ENCODE data around the gene MYT1.
"Not testable (repeated sequence)": the region's sequence is repeated elsewhere in the genome, so short reads cannot be mapped to it uniquely, and the experiment has no call there.

MYT1 gene

DNA sequence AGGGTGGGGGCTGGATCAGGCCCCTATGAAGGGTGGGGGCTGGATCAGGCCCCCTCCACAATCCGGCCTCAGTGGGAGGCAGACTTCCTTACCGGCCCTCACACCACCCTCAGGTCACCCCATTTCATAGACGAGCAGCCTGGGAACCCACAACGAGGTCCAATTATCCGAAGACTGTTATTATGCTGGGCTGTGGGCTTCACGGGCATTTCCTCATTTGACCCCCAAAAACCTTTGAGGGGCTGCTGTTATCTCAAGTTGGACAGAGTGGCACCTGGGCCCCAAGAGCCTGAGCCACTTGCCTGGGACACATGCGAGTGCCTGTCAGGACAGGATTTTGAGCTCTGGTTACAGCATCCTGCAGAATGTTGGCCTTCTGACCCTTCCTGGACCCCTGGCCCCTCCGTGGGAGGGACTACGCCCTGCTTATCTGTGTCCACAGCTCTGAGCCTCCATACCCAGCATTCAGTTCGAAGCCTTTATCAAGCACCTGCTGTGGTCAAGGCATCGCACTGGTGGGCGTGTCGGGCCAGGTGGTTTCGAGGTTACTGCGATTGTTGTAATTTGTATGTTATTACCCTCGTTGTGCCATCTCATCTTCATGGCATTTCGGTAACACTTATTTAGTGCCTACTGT, 56.8 kb downstream of the MYT1 start:
- DNase-seq = no peak

DNA sequence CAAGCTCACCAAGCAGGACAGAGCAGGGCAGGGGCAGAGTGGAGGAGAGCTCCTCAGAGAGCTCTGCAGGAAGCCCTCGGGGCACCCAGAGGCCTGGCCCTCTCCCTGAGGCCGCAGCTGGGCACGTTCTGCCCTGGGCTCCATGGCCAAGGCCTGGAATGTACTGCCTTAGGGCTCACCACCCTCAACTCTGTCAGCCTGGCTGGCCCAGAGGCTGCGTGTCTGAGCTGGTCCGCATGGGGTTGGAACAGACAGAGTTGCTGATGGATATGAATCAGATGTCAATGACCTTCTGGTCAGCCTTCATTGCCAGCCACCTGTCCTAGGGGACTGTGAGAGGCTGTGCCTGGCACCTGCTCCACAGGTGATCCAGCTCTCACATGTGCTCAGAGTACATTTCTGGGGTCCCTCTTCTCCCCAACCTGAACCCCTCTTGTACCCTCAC, 58.1 kb downstream of the MYT1 start:
- no peak for DNase-seq

DNA sequence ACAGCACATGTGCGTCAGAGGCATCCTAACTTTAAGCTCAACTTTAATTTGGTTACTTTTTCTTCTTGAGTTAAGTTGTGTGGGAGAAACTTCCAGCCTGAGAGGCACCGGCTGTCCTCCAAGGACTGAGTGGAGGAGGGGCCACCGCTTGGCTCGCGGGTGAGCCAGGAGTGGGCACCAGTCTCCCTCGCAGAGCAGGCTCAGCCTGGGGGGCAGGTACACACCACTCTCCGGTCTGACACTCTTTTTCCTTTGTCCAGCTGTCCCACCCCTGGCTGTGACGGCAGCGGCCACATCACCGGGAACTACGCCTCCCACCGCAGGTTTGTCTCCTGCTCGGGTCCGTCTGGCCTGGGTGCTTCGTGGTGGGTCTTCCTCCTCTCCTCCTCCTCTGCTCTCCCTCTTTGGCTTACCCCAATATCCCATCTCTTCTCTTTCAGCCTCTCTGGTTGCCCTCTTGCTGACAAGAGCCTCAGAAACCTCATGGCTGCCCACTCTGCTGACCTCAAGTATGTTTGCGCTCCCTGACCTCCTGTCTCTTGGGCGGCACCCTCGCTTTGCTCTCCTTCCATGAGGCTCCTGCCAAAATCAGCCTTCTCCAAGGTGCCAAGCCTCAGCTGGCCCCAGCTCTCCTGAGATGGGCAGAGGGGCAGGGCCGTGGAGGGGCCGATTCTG, 58.7 kb downstream of the MYT1 start:
- no peak for DNase-seq

DNA sequence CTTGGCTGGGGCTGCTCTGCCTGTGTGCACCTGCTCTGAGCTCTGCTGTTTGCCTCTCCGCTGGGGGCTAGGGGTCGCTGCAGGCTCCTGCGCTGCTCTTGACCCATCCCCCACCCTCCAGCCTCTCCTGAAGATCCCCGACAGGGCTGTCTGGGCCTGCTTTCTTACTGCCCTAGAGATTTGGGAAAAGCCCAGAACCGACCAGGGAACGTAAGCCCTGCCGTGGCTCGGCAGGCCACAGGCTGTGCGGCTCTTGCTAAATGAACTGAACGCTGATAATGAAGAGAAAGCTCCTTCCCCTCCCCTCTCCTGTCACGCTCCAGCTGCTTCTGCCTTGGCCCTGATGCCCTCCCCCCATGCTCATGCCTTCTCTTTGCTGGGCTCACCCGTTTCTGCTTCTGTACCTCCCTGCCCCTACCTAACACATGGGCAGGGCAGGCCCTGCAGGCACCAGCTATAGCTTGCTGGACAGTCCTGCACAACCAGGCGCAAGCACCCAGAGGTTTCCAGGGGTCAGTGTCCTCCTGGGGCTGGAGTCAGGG, 59.3 kb downstream of the MYT1 start:
- DNase-seq = peak; percentile 25

DNA sequence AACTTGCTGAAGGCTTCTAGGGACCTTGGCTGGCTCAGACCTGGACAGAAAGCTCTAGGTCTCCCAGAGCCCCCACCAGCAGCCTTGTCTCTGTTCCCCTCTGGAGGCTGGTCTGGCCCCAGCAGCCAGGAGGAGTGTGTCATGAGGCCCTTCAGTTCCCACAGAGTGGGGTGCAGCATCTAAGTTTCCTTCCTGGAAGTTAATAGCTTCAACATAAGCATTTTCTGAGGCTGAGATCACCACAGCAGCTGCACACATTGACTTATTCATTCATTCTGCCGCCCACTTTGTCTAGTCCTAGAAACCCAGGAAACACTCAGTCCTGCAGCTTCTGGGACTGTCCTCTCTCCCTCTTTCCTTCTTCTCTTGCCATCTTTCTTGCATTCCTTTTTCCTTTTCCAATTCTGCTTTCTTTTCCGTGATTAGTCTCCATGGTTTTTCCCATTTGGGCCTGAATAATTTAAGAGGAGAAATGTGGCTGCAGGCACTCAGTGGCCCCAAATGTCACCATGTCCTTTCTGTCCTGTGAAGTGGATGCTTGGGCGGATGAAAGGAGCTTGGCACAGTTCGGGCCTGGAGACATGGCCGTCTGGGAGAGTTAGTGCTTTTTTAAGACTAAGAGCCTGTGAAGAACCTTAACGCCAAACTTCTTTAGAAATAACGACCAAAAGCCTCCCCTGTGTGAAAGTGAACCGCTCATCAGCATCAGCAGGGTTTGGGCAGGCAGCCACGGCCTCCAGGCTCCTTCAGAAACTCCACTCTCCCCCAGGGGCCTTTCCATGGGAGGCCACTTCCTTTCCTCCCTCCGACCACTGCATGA, 60.3 kb downstream of the MYT1 start:
- DNase-seq = no peak

DNA sequence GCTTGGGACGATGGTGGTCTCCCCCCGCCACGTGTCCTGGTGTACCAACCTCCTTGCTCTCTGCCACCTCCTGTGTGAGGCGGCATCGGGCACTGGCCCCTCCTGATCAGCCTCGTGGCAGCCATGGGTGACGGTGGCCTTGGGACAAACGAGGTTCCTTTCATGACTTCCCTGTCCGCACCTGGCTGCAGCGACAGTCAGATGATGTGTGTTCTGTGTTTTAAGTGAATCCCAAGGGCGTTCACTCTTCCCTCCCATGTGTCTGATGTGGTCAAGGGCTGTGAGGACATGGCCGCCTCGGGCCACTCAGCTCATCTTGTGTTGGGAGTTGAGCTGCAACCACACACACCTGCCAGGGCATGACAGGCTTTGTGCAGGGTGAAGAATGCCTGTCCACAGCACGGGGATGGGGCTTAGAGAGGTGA, 60.9 kb downstream of the MYT1 start:
- DNase-seq = no peak

DNA sequence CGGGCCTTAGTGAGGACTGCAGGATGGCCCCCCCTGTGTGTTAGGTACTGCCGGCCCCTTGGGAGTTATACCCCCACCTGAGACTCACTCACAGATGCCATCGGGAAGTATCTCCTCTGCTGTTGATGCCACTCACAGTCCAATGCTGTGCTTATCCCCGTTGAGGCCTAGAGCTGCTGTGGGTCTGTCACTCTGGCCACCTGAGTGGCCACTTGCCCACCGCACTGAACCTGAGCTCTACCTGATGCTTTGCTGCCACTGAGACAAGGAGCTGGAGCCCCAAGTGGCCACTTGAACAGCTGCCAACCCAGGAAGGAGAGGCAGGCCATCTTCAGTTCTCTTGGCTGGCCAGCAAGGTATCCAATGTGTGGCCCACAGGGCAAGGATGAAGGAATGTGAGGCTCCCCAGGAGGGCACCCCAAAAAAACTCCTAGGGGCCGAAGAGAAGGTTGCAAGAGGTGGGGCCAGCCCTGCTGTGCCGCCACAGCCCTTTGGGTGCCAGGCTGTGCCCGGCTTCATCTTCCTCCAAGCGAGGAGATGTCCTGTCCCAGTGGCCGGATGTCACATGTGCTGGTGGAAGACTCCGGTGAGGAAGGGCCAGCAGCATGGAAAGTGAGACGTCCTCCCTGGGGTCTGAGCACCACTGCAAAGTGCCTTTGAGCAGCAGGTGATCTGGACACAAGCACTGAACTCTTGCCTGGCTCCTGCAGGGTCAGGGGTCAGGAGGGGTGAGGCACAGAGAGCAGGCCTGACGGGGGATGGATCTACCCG, 61.8 kb downstream of the MYT1 start:
- no peak for DNase-seq

DNA sequence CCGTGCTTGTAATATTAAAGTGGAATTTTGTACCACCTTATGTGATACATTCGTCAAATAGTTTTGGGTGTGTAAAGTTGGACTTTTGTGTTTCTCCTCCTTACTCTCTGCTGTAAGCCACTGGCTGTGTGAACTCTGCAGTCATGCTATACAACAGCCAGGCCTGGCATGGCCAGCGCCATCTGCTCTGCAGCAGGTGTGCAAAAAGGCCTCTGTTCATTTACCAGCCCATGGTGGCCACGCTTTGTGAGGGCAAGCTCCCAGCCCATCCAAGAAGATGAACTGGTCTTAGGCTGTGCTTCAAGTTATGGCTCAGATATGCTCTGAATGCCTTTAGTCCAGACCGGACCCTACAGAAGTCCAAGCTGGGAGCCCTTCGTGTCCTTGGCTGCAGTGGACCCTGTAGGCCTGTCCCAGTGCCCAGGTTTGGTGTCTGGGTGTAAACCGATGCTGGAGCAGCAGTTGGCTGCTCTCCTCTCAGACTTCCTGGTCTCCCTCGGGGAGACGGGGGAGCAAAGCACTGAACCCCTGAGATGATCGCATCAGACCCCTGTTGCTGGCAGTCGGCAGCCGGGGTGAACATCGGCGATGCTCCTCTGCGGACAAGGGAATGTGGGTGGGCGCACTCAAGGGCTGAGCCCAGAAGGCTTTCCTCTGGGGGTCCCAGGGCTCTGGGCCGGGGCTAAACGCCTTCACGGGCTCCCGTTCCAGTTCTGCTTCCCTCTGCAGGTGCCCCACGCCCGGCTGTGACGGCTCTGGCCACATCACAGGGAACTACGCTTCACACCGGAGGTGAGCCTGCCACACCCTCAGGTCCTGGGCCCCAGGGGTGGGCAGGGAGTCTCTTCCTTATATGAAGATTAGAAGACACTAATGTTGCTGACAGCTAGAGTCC, 62.7 kb downstream of the MYT1 start:
- DNase-seq = no peak

DNA sequence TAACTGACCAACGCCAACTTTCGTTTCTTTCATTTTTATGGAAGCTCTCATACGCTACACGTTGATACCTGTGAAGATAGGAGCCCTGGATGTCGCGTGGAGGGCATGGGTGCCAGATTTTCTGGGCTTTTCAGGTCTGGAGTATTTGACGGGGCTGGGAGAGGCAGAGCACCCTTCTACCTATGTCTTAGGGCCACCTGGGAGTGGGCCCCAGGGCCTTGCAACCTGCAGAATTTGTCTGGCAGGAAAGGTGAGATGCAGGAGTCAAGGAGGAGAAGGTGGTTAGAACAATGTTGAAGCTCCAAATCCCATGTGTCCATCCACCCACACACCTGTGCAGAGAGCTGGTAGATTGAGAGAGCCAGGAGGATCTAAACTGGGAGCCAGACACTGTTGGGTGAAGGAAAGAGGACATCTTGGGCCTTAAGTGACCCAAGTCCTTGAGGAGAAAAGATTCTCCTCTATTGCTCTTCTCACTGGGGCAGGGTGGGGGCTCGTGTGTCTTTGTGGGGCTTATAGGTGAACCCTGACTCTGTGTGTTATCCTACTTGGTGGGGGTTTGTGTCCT, 63.9 kb downstream of the MYT1 start:
- no peak for DNase-seq

DNA sequence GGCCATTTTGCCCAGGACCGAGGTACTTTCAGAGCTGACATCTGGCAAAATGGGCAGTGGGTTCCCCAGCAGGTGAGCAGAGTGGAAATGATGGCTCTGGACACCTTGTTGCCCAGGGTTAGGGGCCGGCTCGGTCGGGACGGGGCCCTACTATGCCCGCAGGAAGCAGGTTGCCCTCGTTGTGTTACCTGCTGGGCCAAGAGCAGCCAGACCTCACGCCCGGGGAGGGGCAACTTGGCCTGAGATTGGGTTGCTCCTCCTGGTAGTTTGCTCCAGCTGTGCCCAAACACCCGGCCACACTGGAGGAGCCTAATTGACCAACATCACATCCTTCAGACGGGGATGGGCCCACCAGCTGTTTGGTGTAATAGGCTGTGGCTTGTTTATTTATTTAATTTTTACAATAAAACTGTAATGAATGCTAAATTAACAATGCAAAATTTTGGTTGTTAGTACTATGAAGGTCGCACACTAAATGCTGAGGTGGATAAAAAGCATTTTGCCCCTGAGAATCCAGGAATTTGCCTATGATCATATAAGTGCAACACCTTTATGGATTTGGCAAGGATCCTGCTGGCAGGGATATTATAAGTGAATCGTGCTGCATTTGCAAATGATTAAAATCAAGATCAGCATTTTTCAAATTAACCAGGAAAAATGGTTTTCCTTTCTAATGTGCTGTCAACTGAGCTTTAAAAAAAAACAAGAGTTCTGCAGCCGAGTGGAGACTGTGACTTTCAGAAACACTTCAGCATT, 64.7 kb downstream of the MYT1 start:
- DNase-seq = no peak

DNA sequence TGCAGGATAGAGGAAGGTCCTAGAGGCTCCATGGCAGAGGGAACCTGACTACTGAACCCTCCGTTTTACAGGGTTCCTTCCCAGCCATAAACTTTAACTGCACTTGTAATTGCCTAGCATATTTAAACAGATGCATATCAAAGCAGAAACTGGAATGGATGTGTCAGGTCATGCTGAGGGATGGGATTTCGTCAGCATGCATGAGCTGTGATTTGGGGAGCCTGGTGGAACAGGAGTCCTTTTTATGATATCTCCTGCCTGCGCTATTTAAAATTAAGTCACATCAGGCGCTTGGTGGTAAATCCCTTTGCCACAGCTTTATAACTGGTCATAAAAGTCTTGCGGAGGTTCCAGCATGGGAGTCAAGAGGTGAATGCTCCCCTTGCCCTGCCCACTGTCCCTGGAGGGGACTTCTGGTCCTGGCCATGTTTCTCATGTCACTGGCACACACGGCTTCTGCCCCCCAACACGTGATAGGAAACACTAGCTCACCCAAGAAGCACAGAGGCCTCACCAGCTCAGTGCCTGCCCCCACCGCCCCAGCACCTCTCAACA, 65.3 kb downstream of the MYT1 start:
- DNase-seq = no peak

DNA sequence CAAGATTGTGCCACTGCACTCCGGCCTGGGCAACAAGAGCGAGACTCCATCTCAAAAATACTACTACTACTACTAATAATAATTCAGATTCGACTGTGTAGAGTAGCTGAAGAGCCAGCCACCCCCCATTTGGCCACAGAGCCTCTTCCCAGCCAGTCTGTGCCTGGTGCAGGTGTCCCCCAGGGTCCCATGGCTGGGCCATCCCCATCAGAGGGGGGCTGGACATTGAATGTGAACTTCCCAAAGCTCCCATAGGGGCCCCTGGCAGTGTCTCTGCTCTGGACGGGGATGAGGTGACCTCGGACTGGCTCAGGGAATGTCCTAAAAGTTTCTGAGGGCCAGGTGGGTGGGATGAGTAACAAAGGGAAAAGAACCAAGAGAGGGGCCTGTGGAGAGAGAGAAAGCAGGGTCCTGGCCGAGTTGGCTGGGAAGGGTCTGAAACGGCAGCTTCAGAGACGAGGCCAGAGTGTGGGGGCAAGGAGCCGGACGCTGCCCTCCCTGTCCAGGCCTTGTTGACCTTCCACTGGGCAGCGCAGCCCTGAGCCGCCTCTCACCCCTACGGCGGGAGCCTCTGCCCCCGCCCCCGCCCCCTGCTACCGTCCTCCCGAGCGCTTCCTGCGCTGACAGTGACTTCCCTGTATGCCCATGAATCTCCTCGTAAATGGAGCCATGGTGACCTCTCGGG, 66.4 kb downstream of the MYT1 start:
- no peak for DNase-seq

DNA sequence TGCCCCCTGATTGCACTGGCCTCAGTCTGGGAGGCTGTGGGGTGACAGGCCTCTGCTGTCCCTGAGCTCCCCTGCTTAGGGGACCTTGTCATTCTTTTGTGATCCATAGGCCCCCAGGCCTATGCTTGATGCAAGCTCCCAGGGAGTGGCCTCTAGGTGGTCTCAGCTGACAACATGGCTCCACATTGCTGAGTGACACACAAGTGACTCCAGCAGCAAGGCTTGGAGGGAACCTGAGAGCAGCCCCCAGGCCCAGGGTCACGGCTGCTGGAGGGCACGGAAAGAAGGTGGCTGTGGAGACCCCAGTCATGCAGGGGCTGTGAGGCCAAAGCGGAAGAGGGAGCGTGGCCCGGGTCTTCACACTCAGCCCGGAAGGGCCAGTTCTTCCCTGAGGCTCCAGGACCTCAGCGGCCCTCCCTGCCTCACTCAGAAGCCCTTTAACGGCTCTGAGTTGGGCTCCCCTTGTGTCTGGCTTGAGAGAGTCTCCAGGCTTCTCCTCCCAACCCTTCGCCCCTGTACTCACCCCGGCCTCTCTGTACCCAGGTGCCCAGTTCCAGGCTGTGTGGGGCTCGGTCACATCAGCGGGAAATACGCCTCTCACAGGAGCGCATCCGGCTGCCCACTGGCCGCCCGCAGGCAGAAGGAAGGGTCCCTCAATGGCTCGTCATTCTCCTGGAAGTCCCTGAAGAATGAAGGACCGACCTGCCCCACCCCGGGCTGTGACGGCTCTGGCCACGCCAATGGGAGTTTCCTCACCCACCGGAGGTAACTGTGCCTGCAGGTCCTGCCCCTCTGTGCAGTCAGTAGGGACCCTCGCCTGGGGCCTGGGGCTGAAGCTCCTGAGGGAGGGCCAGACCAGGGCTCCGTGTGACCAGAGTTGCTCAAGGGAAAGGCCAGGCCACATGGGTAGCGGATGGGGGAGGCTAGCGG, 67.6 kb downstream of the MYT1 start:
- no peak for DNase-seq

DNA sequence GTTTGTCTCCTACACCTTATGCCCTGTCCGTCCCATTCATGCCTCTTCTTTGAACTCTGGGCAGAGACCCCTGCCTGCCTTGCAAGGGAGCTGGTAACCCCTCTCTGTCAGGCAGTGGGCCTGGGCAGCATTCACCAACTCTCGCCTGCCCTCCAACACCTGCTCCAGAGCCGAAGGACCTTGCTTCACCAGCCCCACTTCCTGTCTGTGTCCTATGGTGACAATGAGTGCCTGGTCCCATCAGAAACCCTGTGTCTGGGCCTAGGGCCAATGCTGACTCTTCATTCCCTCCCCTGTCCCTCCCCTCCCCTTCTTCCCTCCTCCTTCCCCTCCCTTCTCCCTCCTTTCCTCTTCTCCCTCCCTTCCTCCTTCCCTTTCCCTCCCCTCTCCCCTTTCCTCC, 68.5 kb downstream of the MYT1 start:
- peak; percentile 32 for DNase-seq

DNA sequence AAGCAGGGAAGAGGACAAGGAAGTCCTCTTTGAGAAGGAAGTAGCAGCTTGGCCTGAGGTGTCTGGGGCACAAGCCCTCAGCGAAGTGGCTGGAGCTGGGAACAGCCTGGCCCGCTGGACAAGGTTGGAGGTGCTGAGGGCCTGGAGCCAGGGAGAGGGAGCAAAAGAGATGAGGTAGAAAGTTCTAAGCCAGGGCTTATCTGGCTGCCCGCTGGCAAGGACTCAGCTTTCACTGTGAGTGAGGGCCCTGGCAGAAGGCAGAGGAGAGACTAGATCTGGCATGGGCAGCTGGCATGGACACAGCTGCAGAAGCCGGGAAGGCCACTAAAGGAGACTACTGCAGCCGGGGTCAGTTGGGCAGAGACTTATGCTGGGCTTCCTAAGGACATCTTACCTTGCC, 69.5 kb downstream of the MYT1 start:
- DNase-seq = no peak

DNA sequence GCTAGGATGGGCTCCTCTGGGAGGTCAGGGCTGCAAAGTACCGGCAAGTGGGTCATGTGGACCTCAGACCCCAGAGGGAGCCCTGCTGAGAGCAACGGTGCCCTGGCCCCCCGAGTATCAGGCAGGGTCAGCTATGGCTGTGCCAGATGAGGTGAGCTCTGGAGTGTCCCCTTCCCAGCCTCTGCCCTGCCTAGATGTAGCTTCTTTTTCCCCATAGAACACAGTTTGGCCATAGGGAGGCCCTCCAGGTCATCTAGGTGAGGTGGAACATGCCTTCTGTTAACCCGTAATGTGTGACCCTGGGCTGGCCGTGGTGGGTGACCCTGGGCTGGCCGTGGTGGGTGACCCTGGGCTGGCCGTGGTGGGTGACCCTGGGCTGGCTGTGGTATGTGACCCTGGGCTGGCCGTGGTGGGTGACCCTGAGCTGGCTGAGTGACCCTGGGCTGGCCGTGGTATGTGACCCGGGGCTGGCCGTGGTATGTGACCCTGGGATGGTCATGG, 70.1 kb downstream of the MYT1 start:
- DNase-seq = no peak

DNA sequence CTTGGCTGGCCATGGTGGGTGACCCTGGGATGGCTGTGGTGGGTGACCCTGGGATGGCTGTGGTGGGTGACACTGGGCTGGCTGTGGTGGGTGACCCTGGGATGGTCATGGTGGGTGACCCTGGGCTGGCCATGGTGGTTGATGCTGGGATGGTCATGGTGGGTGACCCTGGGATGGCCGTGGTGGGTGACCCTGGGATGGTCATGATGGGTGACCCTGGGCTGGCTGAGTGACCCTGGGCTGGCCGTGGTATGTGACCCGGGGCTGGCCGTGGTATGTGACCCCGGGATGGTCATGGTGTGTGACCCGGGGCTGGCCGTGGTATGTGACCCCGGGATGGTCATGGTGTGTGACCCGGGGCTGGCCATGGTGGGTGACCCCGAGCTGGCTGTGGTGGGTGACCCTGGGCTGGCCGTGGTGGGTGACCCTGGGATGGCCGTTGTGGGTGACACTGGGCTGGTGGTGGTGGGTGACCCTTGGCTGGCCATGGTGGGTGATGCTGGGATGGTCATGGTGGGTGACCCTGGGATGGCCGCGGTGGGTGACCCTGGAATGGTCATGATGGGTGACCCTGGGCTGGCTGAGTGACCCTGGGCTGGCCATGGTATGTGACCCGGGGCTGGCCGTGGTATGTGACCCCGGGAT, 70.8 kb downstream of the MYT1 start:
- DNase-seq = not testable (repeated sequence)

Data from NCI-H1092 treated with DMSO at 0.1 percent for 48 hours (cell line).